B cell (primary cell): Measurements from ENCODE around the gene CYP27A1. TPM values are rescaled to one million over a fixed set of nuclear protein-coding genes. Genes with fewer than 3 reads are reported as not detected.

Experiments
- ATAC-seq: fragments of 200-7000 bp; cut with Tn5 transposase; one replicate; pipeline ENCODE4 v1.10.0; 2021; ENCODE audit warnings: low read depth, mild to moderate bottlenecking, moderate number of reproducible peaks, moderate library complexity
- CTCF ChIA-PET: fragments of 350-600 bp; sonication (Branson Sonifier 250); formaldehyde crosslinking; loops from one replicate; lab custom pipeline; 2021; ENCODE audit warnings: antibody characterized with exemption, inconsistent platforms; lab: Charles Lee
- POLR2A ChIA-PET: fragments of 350-600 bp; sonication (Branson Sonifier 250); formaldehyde crosslinking; loops from one replicate; lab custom pipeline; 2021; ENCODE audit warnings: antibody characterized with exemption; lab: Charles Lee
- DNase-seq: peaks from one replicate; pipeline ENCODE4 v3.0.0; 2013
- H2AFZ ChIP-seq: 2 replicates; pipeline ENCODE4 v1.6.1; 2012; ENCODE audit warnings: mild to moderate bottlenecking, low read depth, low read length; ENCODE audit not compliant: insufficient read depth, poor library complexity, severe bottlenecking
- H3K27ac ChIP-seq, 2 donors: 1 replicate in 1 of 2; 2 replicates in 1 of 2; pipeline ENCODE4 v1.5.1; 2012 to 2013; ENCODE audit warnings: low read length in 2 of 2, mild to moderate bottlenecking in 2 of 2, moderate library complexity in 1 of 2
- H3K27me3 ChIP-seq, 4 experiments: fragments of 200-600 bp in 1 of 4; sonication (generic) in 1 of 4; replicated peaks in 1 of 4; 1 replicate in 2 of 4; 2 replicates in 2 of 4; pipeline versions ENCODE4 v1.6.1 to v1.7.0; 2013 to 2016; ENCODE audit warnings: low read length in 3 of 4, mild to moderate bottlenecking in 2 of 4, mixed read lengths in 1 of 4, moderate library complexity in 1 of 4; ENCODE audit not compliant: insufficient read depth in 4 of 4, control insufficient read depth in 3 of 4; ENCODE audit errors: control extremely low read depth in 1 of 4
- H3K36me3 ChIP-seq, 2 experiments: replicated peaks in 1 of 2; 1 replicate in 1 of 2; 2 replicates in 1 of 2; pipeline versions ENCODE4 v1.6.1 to v1.7.1; 2013; ENCODE audit warnings: low read length in 1 of 2; ENCODE audit not compliant: insufficient read depth in 2 of 2, control insufficient read depth in 1 of 2; ENCODE audit errors: control extremely low read depth in 1 of 2, extremely low read depth in 1 of 2
- H3K4me1 ChIP-seq, 2 donors: fragments of 200-600 bp in 1 of 2; sonication (generic) in 1 of 2; 1 replicate in 1 of 2; 2 replicates in 1 of 2; pipeline versions ENCODE4 v1.5.1 to v1.6.1; 2013 to 2017; ENCODE audit warnings: low read length in 2 of 2; ENCODE audit not compliant: control insufficient read depth in 2 of 2, insufficient read depth in 2 of 2
- H3K4me2 ChIP-seq: replicated peaks from 2 replicates; pipeline ENCODE3; 2012; ENCODE audit warnings: mild to moderate bottlenecking, low read depth, low read length; ENCODE audit not compliant: poor library complexity, severe bottlenecking
- H3K4me3 ChIP-seq, 5 experiments: fragments of 200-600 bp in 1 of 5; sonication (generic) in 1 of 5; 1 replicate in 3 of 5; 2 replicates in 2 of 5; pipeline versions ENCODE4 v1.5.1 to v1.7.0; 2011 to 2016; ENCODE audit warnings: low read length in 4 of 5, mild to moderate bottlenecking in 4 of 5, low read depth in 2 of 5, control low read depth in 1 of 5, moderate library complexity in 1 of 5; ENCODE audit not compliant: insufficient read depth in 1 of 5; ENCODE audit errors: control extremely low read depth in 1 of 5, extremely low read depth in 1 of 5
- H3K79me2 ChIP-seq: fragments of 200-600 bp; sonication (generic); one replicate; pipeline ENCODE4 v1.6.0; 2016; ENCODE audit warnings: low read length; ENCODE audit not compliant: control insufficient read depth, insufficient read depth
- H3K9ac ChIP-seq: fragments of 200-600 bp; sonication (generic); 2 replicates; pipeline ENCODE4 v1.6.1; 2017; ENCODE audit warnings: mild to moderate bottlenecking, low read length, moderate library complexity
- H3K9me3 ChIP-seq, 3 donors: one replicate each; pipeline versions ENCODE4 v1.6.1 to v1.7.1; 2013; ENCODE audit warnings: low read length in 2 of 3; ENCODE audit not compliant: control insufficient read depth in 2 of 3, insufficient read depth in 1 of 3; ENCODE audit errors: control extremely low read depth in 1 of 3
- H4K20me1 ChIP-seq: 2 replicates; pipeline ENCODE4 v1.6.0; 2012; ENCODE audit warnings: mild to moderate bottlenecking, low read length; ENCODE audit not compliant: insufficient read depth, control insufficient read depth, poor library complexity, severe bottlenecking
- H3K27ac Mint-ChIP-seq: one replicate; pipeline ENCODE4 v1.8.0; 2021; ENCODE audit warnings: mixed read lengths
- H3K27me3 Mint-ChIP-seq: one replicate; pipeline ENCODE4 v1.8.0; 2021; ENCODE audit warnings: mixed read lengths
- H3K4me1 Mint-ChIP-seq: one replicate; pipeline ENCODE4 v1.8.0; 2021; ENCODE audit warnings: mixed read lengths
- H3K4me3 Mint-ChIP-seq: one replicate; pipeline ENCODE4 v1.8.0; 2021; ENCODE audit warnings: mixed read lengths
- H3K9me3 Mint-ChIP-seq: one replicate; pipeline ENCODE4 v1.8.0; 2022; ENCODE audit warnings: mixed read lengths; ENCODE audit not compliant: insufficient read depth
- CTCF ChIP-seq: fragments of 200-600 bp; IDR thresholded peaks from one replicate; pipeline ENCODE4 v1.8.0; 2022; ENCODE audit warnings: antibody characterized with exemption, mild to moderate bottlenecking
- EZH2 ChIP-seq: IDR thresholded peaks from 2 replicates; pipeline ENCODE4 v1.6.1; 2012; ENCODE audit warnings: borderline replicate concordance, low read depth, mild to moderate bottlenecking, moderate library complexity, low read length; ENCODE audit not compliant: insufficient read depth, poor library complexity, severe bottlenecking
- WGBS: methylation state at CpG from one replicate; pipeline ENCODE4 v1.1.5; 2013; ENCODE audit warnings: missing lambda C conversion rate; ENCODE audit not compliant: insufficient coverage; 5-methylcytosine and 5-hydroxymethylcytosine counted together
- intact Hi-C: fragments of 100-400 bp; cut with micrococcal nuclease; formaldehyde crosslinking; loops from one replicate; pipeline ENCODE4 v1.10.0; 2022
- polyA plus RNA-seq: library from polyadenylated mRNA; depleted of rRNA; stranded (reverse); fragments of >200 nt; gene quantifications from 2 replicates; pipeline ENCODE4 v1.2.3, GENCODE V29; 2012
- total RNA-seq, 2 donors: library from RNA; stranded (reverse); fragments of 120-200 nt in 1 of 2; gene quantifications; 1 replicate in 1 of 2; 2 replicates in 1 of 2; pipeline versions ENCODE4 v1.2.3 to v1.2.4, GENCODE V29; 2013 to 2022

The CYP27A1 gene
- total and polyA plus RNA-seq, 2 donors (not counting 1 experiment from before 2014, with no cell fraction given): 0.39 to 1.1 TPM

- ATAC-seq (no peak), DNase-seq (no peak)
- intact Hi-C loops: no loop called here
- H3K9me3 Mint-ChIP-seq: peaks cover under 1% of the 10 kb centered on the region
- no peak overlapping the region for H3K27ac Mint-ChIP-seq
- ChIA-PET POLR2A (no interaction called here), CTCF (no interaction called here)
- Histone ChIP-seq H3K9ac (no peak overlapping the region), H3K4me1 (no peaks in the 10 kb centered on the region), H3K27ac (no peak overlapping the region), H3K27me3 (peaks cover 0 to 28% (median 8%) of the 10 kb centered on the region in 4 experiments), H3K4me3 (no peak overlapping the region), H3K79me2 (no peaks in the 10 kb centered on the region), H3K4me2 (no peak overlapping the region), H2AFZ (no peak overlapping the region), H3K9me3 (no peaks in the 10 kb centered on the region), H4K20me1 (no peaks in the 10 kb centered on the region), H3K36me3 (no peaks in the 10 kb centered on the region)
- no peaks in the 10 kb centered on the region for H3K4me1 Mint-ChIP-seq
- 83% methylated on average over 3 of the region's 3 CpGs for whole genome bisulfite sequencing
- TF ChIP-seq CTCF (no peak), EZH2 (no peak)
- H3K27me3 Mint-ChIP-seq: peaks cover 47% of the 10 kb centered on the region
- no peak overlapping the region for H3K4me3 Mint-ChIP-seq
Measured at GRCh38 chr2:218832081-218832480, 50.1 kb downstream of the CYP27A1 start.

- ChIA-PET POLR2A (no interaction called here), CTCF (no interaction called here)
- no peak for TF ChIP-seq EZH2
- no peak for TF ChIP-seq CTCF
- no peak overlapping the region for H3K27ac ChIP-seq
- Mint-ChIP-seq H3K27me3 (peaks cover 49% of the 10 kb centered on the region), H3K4me1 (no peaks in the 10 kb centered on the region), H3K4me3 (no peak overlapping the region), H3K9me3 (peaks cover 3% of the 10 kb centered on the region), H3K27ac (no peak overlapping the region)
- no peak for ATAC-seq
- no peak overlapping the region for H3K4me2 ChIP-seq
- WGBS: 100% methylated on average over 3 of the region's 3 CpGs
- H3K27me3 ChIP-seq: peaks cover 0 to 28% (median 8%) of the 10 kb centered on the region in 4 experiments
- peaks cover 0 to 4% (median 0%) of the 10 kb centered on the region in 3 donors for H3K9me3 ChIP-seq
- no peaks in the 10 kb centered on the region for H3K4me1 ChIP-seq
- no peaks in the 10 kb centered on the region for H3K79me2 ChIP-seq
- no peak for DNase-seq
- H3K36me3 ChIP-seq: no peaks in the 10 kb centered on the region
- no peak overlapping the region for H3K4me3 ChIP-seq
- intact Hi-C loops: no loop called here
- no peaks in the 10 kb centered on the region for H4K20me1 ChIP-seq
- H2AFZ ChIP-seq: no peak overlapping the region
- no peak overlapping the region for H3K9ac ChIP-seq
Measured at GRCh38 chr2:218832520-218832919, 50.6 kb downstream of the CYP27A1 start.
